ENCODE results near the gene GIMD1.

GRCh38 chr4:106353786-106354185 lies 14.8 kb downstream of the GIMD1 start:
- TF ChIP-seq POLR2A (IDR thresholded peaks at IDR 0.05) (no peak), EP300 (IDR thresholded peaks at IDR 0.05) (no peak), POLR2AphosphoS5 (IDR thresholded peaks at IDR 0.05) (no peak)
- TF ChIP-seq, protein P1, sequence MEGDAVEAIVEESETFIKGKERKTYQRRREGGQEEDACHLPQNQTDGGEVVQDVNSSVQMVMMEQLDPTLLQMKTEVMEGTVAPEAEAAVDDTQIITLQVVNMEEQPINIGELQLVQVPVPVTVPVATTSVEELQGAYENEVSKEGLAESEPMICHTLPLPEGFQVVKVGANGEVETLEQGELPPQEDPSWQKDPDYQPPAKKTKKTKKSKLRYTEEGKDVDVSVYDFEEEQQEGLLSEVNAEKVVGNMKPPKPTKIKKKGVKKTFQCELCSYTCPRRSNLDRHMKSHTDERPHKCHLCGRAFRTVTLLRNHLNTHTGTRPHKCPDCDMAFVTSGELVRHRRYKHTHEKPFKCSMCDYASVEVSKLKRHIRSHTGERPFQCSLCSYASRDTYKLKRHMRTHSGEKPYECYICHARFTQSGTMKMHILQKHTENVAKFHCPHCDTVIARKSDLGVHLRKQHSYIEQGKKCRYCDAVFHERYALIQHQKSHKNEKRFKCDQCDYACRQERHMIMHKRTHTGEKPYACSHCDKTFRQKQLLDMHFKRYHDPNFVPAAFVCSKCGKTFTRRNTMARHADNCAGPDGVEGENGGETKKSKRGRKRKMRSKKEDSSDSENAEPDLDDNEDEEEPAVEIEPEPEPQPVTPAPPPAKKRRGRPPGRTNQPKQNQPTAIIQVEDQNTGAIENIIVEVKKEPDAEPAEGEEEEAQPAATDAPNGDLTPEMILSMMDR (IDR thresholded peaks at IDR 0.05), result no peak

Measured in suprapubic skin (tissue), 4 donors.